Caki2 (cell line): ENCODE data around the gene HEXB. TPM values are rescaled to one million over a fixed set of nuclear protein-coding genes. Genes with fewer than 3 reads are reported as not detected.
"Not testable (repeated sequence)": the region's sequence is repeated elsewhere in the genome, so short reads cannot be mapped to it uniquely, and the experiment has no call there.

ENCODE experiments used
- DNase-seq: peaks from one replicate; pipeline ENCODE4 v3.0.0-alpha.2; 2015; ENCODE audit warnings: low read depth
- in situ Hi-C: cut with HindIII; loops from 2 replicates; pipeline ENCODE4 v1.10.0; 2016; ENCODE audit warnings: low sequenced_read_pairs, low pct_unique_long_range_greater_than_20kb, mixed read lengths
- total RNA-seq: library from RNA; depleted of rRNA; stranded (reverse); fragments of >200 nt; shearing (Covaris generic); gene quantifications from 2 replicates; pipeline ENCODE4 v1.2.3, GENCODE V29; 2014; ENCODE audit warnings: low replicate concordance

HEXB gene
- total RNA-seq, 1 experiment from 2014 or later = 119 TPM

- in situ Hi-C loops = no loop called here
- no peak for DNase-seq
Observed at GRCh38 chr5:74685979-74686631, 1.1 kb downstream of the HEXB start.

- in situ Hi-C loops = no loop called here
- no peak for DNase-seq
Observed at GRCh38 chr5:74686962-74687751, 2.1 kb downstream of the HEXB start.

GRCh38 chr5:74693191-74693590, 8.2 kb downstream of the HEXB start:
- no peak for DNase-seq
- in situ Hi-C loops = no loop called here

- no peak for DNase-seq
- in situ Hi-C loops = no loop called here
Observed at GRCh38 chr5:74717596-74717995, 32.6 kb downstream of the HEXB start.

- in situ Hi-C loops = no loop called here
- DNase-seq = no peak
Observed at GRCh38 chr5:74722271-74722670, 37.2 kb downstream of the HEXB start.

- in situ Hi-C loops = no loop called here
- no peak for DNase-seq
Observed at GRCh38 chr5:74725331-74725730, 40.3 kb downstream of the HEXB start.

- in situ Hi-C loops = no loop called here
- DNase-seq = no peak
Observed at GRCh38 chr5:74736759-74737158, 51.7 kb downstream of the HEXB start.

GRCh38 chr5:74738406-74738805, 53.4 kb downstream of the HEXB start:
- DNase-seq = no peak
- in situ Hi-C loops = no loop called here

GRCh38 chr5:74748742-74749141, 63.7 kb downstream of the HEXB start:
- in situ Hi-C loops, DNase-seq: not testable (repeated sequence)

- in situ Hi-C loops = no loop called here
- DNase-seq = no peak
Observed at GRCh38 chr5:74761241-74761640, 76.2 kb downstream of the HEXB start.

- DNase-seq = peak; percentile 37
- in situ Hi-C loops = no loop called here
Observed at GRCh38 chr5:74762599-74762998, 77.6 kb downstream of the HEXB start.

GRCh38 chr5:74763504-74763903, 78.5 kb downstream of the HEXB start:
- DNase-seq = no peak
- in situ Hi-C loops = no loop called here

- in situ Hi-C loops = no loop called here
- peak; percentile 37 for DNase-seq
Observed at GRCh38 chr5:74765201-74765600, 80.2 kb downstream of the HEXB start.

GRCh38 chr5:74765929-74766328, 80.9 kb downstream of the HEXB start:
- no peak for DNase-seq
- in situ Hi-C loops = no loop called here

GRCh38 chr5:74766418-74766848, 81.4 kb downstream of the HEXB start:
- in situ Hi-C loops = no loop called here
- DNase-seq = no peak

- DNase-seq = peak; percentile 87
- in situ Hi-C loops = no loop called here
Observed at GRCh38 chr5:74766849-74767578, 82.0 kb downstream of the HEXB start, which contains the start of the genes GFM2 and NSA2. Gene GFM2 (minus strand): TSS chr5:74767117. CDS start chr5:74763742, 3,375 bp downstream. Gene NSA2 (plus strand): TSS chr5:74767249. CDS start chr5:74767361, 112 bp downstream.

GRCh38 chr5:74767579-74767913, 82.5 kb downstream of the HEXB start:
- no peak for DNase-seq
- in situ Hi-C loops = no loop called here
